Measurements from ENCODE around the gene SRSF12.
A peak's percentile ranks its signal among the peaks of the same experiment; 100 is the strongest.

DNA sequence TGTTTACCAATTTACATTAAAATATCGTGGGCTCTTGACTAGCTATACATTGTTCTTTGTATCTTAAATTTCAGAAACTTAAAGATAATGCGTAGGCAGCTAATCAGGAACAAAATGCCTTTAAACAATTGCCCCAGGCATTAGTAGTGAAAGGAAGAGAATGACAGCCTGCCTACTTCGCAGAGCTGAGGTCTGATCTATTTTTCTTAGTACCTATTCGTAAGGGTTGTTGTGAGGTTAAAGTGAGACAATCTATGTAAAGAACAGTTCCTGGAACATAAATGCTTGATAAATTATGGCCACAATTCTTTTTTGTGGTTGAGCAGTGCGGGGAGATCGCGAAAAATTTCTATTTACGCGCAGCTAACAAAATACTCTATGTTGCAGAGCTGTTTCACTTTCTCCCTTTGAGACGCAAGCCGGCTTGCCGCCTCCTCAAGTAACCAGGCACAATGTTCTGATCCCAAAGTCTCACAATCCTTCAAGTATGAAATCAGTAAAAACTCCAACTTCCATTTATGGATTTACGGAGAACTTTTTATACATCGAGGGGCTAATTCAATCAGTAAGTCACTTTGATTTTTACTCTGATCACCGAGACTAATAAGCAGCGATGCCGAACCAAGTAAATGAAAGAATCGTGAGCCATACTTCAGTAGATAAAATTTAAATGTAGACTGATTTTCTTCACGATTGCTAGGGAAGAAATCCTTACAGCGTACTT, 38.2 kb downstream of the SRSF12 start:
- TF ChIP-seq, protein P1, sequence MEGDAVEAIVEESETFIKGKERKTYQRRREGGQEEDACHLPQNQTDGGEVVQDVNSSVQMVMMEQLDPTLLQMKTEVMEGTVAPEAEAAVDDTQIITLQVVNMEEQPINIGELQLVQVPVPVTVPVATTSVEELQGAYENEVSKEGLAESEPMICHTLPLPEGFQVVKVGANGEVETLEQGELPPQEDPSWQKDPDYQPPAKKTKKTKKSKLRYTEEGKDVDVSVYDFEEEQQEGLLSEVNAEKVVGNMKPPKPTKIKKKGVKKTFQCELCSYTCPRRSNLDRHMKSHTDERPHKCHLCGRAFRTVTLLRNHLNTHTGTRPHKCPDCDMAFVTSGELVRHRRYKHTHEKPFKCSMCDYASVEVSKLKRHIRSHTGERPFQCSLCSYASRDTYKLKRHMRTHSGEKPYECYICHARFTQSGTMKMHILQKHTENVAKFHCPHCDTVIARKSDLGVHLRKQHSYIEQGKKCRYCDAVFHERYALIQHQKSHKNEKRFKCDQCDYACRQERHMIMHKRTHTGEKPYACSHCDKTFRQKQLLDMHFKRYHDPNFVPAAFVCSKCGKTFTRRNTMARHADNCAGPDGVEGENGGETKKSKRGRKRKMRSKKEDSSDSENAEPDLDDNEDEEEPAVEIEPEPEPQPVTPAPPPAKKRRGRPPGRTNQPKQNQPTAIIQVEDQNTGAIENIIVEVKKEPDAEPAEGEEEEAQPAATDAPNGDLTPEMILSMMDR (IDR thresholded peaks at IDR 0.05): no peak
- TF ChIP-seq EP300 (IDR thresholded peaks at IDR 0.05): no peak
- peak in 3 of 4 donors; percentile 19 to 64 (median 37) for TF ChIP-seq POLR2A (IDR thresholded peaks at IDR 0.05)
- TF ChIP-seq POLR2AphosphoS5 (IDR thresholded peaks at IDR 0.05): no peak

Measured in upper lobe of left lung (tissue), 4 donors.